Prostate gland (tissue), 2 donors: ENCODE results near the gene FHOD3. TPM values are rescaled to one million over a fixed set of nuclear protein-coding genes. Genes with fewer than 3 reads are reported as not detected.

Experiments
- DNase-seq: peaks from one replicate; pipeline ENCODE4 v3.0.0-alpha.2; 2019; ENCODE audit warnings: low spot score
- H3K27ac ChIP-seq, 2 donors: fragments of 200-600 bp; sonication (generic); 2 replicates each; pipeline ENCODE4 v1.5.1; 2017 to 2019
- H3K27me3 ChIP-seq: fragments of 200-600 bp; sonication (generic); replicated peaks from 2 replicates; pipeline ENCODE4 v1.5.1; 2019; ENCODE audit not compliant: insufficient read depth
- H3K36me3 ChIP-seq, 2 donors: fragments of 200-600 bp; sonication (generic); 1 replicate in 1 of 2; 2 replicates in 1 of 2; pipeline versions ENCODE4 v1.5.1 to v1.8.1; 2017 to 2019
- H3K4me1 ChIP-seq: fragments of 200-600 bp; sonication (generic); replicated peaks from 2 replicates; pipeline ENCODE4 v1.5.1; 2019
- H3K4me3 ChIP-seq, 2 donors: fragments of 200-600 bp; sonication (generic); 2 replicates each; pipeline ENCODE4 v1.5.1; 2017 to 2019
- H3K9me3 ChIP-seq: fragments of 200-600 bp; sonication (generic); 2 replicates; pipeline ENCODE4 v1.5.1; 2017
- POLR2A ChIP-seq: fragments of 450-650 bp; IDR thresholded peaks from one replicate; pipeline ENCODE4 v1.6.1; 2016; ENCODE audit warnings: antibody characterized with exemption, mild to moderate bottlenecking
- POLR2AphosphoS5 ChIP-seq: sonication (generic); formaldehyde crosslinking; IDR thresholded peaks from one replicate; pipeline ENCODE4 v1.6.1; 2017; ENCODE audit warnings: antibody characterized with exemption
- WGBS: methylation state at CpG from one replicate; pipeline ENCODE4 v1.1.5; 2018; 5-methylcytosine and 5-hydroxymethylcytosine counted together
- intact Hi-C: fragments of 100-400 bp; cut with DNase I; formaldehyde crosslinking; loops from one replicate; pipeline ENCODE4 v1.14.2; 2022
- total RNA-seq, 2 donors: library from RNA; depleted of rRNA; stranded (reverse); fragments of >200 nt; gene quantifications; one replicate each; pipeline ENCODE4 v1.1.0, GENCODE V29; 2016
- TF ChIP-seq, protein P1 (sequence below), 4 experiments: fragments of 200-600 bp in 2 of 4; fragments of 450-650 bp in 2 of 4; sonication (generic) in 2 of 4; IDR thresholded peaks; 1 replicate in 3 of 4; 2 replicates in 1 of 4; pipeline ENCODE4 v1.5.1; 2016 to 2019; ENCODE audit warnings: antibody characterized with exemption in 4 of 4, mild to moderate bottlenecking in 2 of 4, moderate library complexity in 2 of 4

Gene FHOD3
- total RNA-seq, 2 donors from 2014 or later, result 25.1 to 52.5 TPM

DNA sequence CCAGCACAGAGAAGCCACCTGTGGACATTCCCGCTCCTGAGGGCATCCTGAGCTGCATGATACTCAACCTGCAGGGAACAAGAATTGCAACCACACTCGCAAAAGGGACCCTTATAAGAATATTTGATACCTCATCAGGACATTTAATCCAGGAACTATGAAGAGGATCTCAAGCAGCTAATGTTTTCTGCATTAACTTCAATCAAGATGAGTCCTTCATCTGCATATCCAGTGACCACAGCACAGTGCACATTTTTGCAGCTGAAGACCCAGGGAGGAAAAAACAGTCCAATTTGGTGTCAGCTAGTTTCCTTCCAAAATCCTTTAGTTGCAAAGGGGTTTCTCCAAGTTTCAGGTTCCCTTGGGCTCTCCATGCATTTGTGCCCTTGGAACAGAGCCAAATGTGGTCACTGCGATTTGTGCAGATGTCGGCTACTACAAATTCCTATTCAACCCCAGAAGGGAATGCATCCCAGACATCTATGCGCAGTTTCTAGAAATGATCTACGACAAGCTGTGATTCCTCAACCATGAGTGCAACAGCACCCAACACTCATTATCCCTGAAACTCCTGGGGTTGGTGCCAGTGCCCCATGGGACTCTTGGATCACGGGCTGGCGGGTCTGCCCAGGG lies 23.3 kb upstream of the FHOD3 start:
- intact Hi-C loops, result no loop called here
- TF ChIP-seq POLR2A (no peak), POLR2AphosphoS5 (no peak)
- TF ChIP-seq, protein P1, sequence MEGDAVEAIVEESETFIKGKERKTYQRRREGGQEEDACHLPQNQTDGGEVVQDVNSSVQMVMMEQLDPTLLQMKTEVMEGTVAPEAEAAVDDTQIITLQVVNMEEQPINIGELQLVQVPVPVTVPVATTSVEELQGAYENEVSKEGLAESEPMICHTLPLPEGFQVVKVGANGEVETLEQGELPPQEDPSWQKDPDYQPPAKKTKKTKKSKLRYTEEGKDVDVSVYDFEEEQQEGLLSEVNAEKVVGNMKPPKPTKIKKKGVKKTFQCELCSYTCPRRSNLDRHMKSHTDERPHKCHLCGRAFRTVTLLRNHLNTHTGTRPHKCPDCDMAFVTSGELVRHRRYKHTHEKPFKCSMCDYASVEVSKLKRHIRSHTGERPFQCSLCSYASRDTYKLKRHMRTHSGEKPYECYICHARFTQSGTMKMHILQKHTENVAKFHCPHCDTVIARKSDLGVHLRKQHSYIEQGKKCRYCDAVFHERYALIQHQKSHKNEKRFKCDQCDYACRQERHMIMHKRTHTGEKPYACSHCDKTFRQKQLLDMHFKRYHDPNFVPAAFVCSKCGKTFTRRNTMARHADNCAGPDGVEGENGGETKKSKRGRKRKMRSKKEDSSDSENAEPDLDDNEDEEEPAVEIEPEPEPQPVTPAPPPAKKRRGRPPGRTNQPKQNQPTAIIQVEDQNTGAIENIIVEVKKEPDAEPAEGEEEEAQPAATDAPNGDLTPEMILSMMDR (IDR thresholded peaks at IDR 0.05), result no peak
- Histone ChIP-seq H3K4me1 (no peaks in the 10 kb centered on the region), H3K27me3 (no peaks in the 10 kb centered on the region), H3K27ac (no peak overlapping the region), H3K9me3 (no peaks in the 10 kb centered on the region), H3K4me3 (no peak overlapping the region), H3K36me3 (no peaks in the 10 kb centered on the region)
- no peak for DNase-seq
- 90% methylated on average over 8 of the region's 8 CpGs for WGBS

- TF ChIP-seq POLR2A, result no peak
- TF ChIP-seq POLR2AphosphoS5, result no peak
- TF ChIP-seq, protein P1 (IDR thresholded peaks at IDR 0.05), result no peak
- no peaks in the 10 kb centered on the region for H3K27me3 ChIP-seq
- no peak overlapping the region for H3K27ac ChIP-seq
- H3K4me3 ChIP-seq, result no peak overlapping the region
- no peaks in the 10 kb centered on the region for H3K4me1 ChIP-seq
- intact Hi-C loops, result no loop called here
- H3K36me3 ChIP-seq, result no peaks in the 10 kb centered on the region
- 94% methylated on average over 1 of the region's 1 CpG for WGBS
- H3K9me3 ChIP-seq, result no peaks in the 10 kb centered on the region
- DNase-seq, result no peak
Measured at GRCh38 chr18:36275561-36275960, 22.0 kb upstream of the FHOD3 start.

GRCh38 chr18:36279001-36279400 lies 18.5 kb upstream of the FHOD3 start:
- H3K9me3 ChIP-seq, result no peaks in the 10 kb centered on the region
- no peaks in the 10 kb centered on the region for H3K4me1 ChIP-seq
- 82% methylated on average over 3 of the region's 3 CpGs for WGBS
- no peaks in the 10 kb centered on the region for H3K36me3 ChIP-seq
- TF ChIP-seq, protein P1 (IDR thresholded peaks at IDR 0.05), result no peak
- TF ChIP-seq POLR2AphosphoS5 (no peak), POLR2A (no peak)
- intact Hi-C loops, result no loop called here
- no peak for DNase-seq
- H3K27me3 ChIP-seq, result no peaks in the 10 kb centered on the region
- no peak overlapping the region for H3K27ac ChIP-seq
- no peak overlapping the region for H3K4me3 ChIP-seq

DNA sequence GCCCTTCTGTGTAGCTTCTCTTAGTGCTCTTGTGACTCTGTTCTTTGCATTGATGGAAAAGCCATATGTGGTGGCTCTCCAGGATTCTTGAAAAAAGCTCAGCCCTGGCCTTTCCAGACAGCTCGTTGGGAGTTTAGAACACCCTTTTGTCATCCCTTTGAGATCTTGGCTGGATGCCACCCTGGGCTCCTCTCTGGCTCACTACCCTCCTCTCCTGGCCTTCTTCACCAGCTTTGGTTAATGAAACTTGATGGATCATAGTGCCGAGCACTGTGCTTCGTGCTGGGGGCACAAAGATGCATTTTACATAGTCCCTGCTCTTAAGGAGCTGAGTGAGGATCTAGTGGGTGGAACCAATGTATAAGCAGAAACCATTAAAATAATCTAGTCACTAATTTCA lies 15.6 kb upstream of the FHOD3 start:
- TF ChIP-seq, protein P1 (IDR thresholded peaks at IDR 0.05), result no peak
- TF ChIP-seq POLR2A, result no peak
- no peak for TF ChIP-seq POLR2AphosphoS5
- Histone ChIP-seq H3K4me1 (no peaks in the 10 kb centered on the region), H3K36me3 (no peaks in the 10 kb centered on the region), H3K27me3 (no peaks in the 10 kb centered on the region), H3K4me3 (no peak overlapping the region), H3K9me3 (no peaks in the 10 kb centered on the region), H3K27ac (no peak overlapping the region)
- DNase-seq, result no peak
- WGBS, result 50% methylated on average over 3 of the region's 3 CpGs
- intact Hi-C loops, result loop anchor here (5.0 kb wide), 2 partner anchors 185 to 265 kb away; no protein-coding TSS in a partner anchor

DNA sequence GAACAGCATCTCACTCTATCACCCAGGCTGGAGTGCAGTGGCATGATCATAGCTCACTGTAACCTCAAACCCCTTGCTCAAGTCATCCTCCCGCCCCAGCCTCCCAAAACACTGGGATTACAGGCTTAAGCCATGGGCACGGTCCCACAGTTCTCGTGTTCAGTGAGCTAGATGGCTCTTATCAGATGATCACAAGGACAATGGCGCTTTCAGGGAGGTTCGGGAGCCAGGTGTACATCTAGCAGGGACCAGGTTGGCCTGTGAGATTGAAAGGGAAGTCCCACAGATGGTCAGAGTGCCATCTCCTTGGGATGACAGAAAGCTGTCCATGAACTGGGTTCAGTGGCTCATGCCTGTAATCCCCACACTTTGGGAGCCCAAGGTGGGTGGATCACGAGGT lies 14.1 kb upstream of the FHOD3 start:
- no peak overlapping the region for H3K4me3 ChIP-seq
- no peaks in the 10 kb centered on the region for H3K9me3 ChIP-seq
- 74% methylated on average over 6 of the region's 6 CpGs for WGBS
- intact Hi-C loops, result loop anchor here (5.0 kb wide), 2 partner anchors 186 to 266 kb away; no protein-coding TSS in a partner anchor
- DNase-seq, result no peak
- H3K27ac ChIP-seq, result no peak overlapping the region
- no peaks in the 10 kb centered on the region for H3K36me3 ChIP-seq
- no peaks in the 10 kb centered on the region for H3K27me3 ChIP-seq
- TF ChIP-seq POLR2AphosphoS5 (no peak), POLR2A (no peak)
- TF ChIP-seq, protein P1 (IDR thresholded peaks at IDR 0.05), result no peak
- no peaks in the 10 kb centered on the region for H3K4me1 ChIP-seq
